Bronchial epithelial cell (primary cell): ENCODE data around the gene NFS1. TPM values are rescaled to one million over a fixed set of nuclear protein-coding genes. Genes with fewer than 3 reads are reported as not detected.

ENCODE experiments used
- DNase-seq: peaks from one replicate; pipeline ENCODE4 v3.0.0-alpha.2; 2010; ENCODE audit warnings: low read depth
- FAIRE-seq: peaks from 2 replicates; lab custom pipeline; 2011; peaks lifted over from hg19 to GRCh38; lab: Jason Lieb, UNC
- H3K27me3 ChIP-seq: 2 replicates; pipeline ENCODE4 v1.5.1; 2011; ENCODE audit warnings: low read length; ENCODE audit not compliant: control insufficient read depth, insufficient read depth
- H3K36me3 ChIP-seq: 2 replicates; pipeline ENCODE4 v1.5.1; 2011; ENCODE audit warnings: low read length; ENCODE audit not compliant: control insufficient read depth, insufficient read depth
- H3K4me3 ChIP-seq: 2 replicates; pipeline ENCODE4 v1.5.1; 2011; ENCODE audit warnings: mild to moderate bottlenecking, low read depth, low read length, control low read depth
- CTCF ChIP-seq: IDR thresholded peaks from 2 replicates; pipeline ENCODE4 v1.5.1; 2011; ENCODE audit warnings: mild to moderate bottlenecking, moderate library complexity, low read length, control low read depth, inconsistent platforms; ENCODE audit not compliant: insufficient read depth, severe bottlenecking
- total RNA-seq: library from RNA; depleted of rRNA; stranded (reverse); fragments of >200 nt; gene quantifications from 2 replicates; pipeline ENCODE4 v1.2.1, GENCODE V29; 2014

The NFS1 gene
- total RNA-seq, 1 donor from 2014 or later: 15.5 TPM

GRCh38 chr20:35652641-35653429 is 46.3 kb downstream of the NFS1 start:
- FAIRE-seq: no peak
- no peak for TF ChIP-seq CTCF

GRCh38 chr20:35651958-35652357 is 47.2 kb downstream of the NFS1 start:
- no peak for FAIRE-seq
- no peak for TF ChIP-seq CTCF
- DNase-seq: no peak
- Histone ChIP-seq H3K4me3 (no peak overlapping the region), H3K27me3 (no peaks in the 10 kb centered on the region), H3K36me3 (peaks cover 20% of the 10 kb centered on the region)

More at GRCh38 chr20:35652641-35653429, 46.3 kb downstream of the NFS1 start:
- H3K27me3 ChIP-seq: no peaks in the 10 kb centered on the region
- peaks cover 20% of the 10 kb centered on the region for H3K36me3 ChIP-seq
- H3K4me3 ChIP-seq: no peak overlapping the region
- no peak for DNase-seq

GRCh38 chr20:35650632-35651031 is 48.5 kb downstream of the NFS1 start:
- Histone ChIP-seq H3K36me3 (peaks cover 20% of the 10 kb centered on the region), H3K27me3 (no peaks in the 10 kb centered on the region), H3K4me3 (no peak overlapping the region)
- no peak for TF ChIP-seq CTCF
- FAIRE-seq: no peak
- no peak for DNase-seq

GRCh38 chr20:35648836-35649235 is 50.3 kb downstream of the NFS1 start:
- no peak overlapping the region for H3K4me3 ChIP-seq
- no peaks in the 10 kb centered on the region for H3K27me3 ChIP-seq
- no peak for TF ChIP-seq CTCF
- H3K36me3 ChIP-seq: peaks cover 10% of the 10 kb centered on the region
- FAIRE-seq: no peak
- DNase-seq: no peak

GRCh38 chr20:35644806-35645205 is 54.3 kb downstream of the NFS1 start:
- Histone ChIP-seq H3K36me3 (no peaks in the 10 kb centered on the region), H3K4me3 (no peak overlapping the region), H3K27me3 (no peaks in the 10 kb centered on the region)
- no peak for FAIRE-seq
- no peak for TF ChIP-seq CTCF
- no peak for DNase-seq
